Superior temporal gyrus (tissue), 1 donor: ENCODE results near the gene AFAP1L2.
"Not testable (repeated sequence)": the region's sequence is repeated elsewhere in the genome, so short reads cannot be mapped to it uniquely, and the experiment has no call there.

ENCODE experiments used
- DNase-seq: peaks from one replicate; pipeline ENCODE4 v3.0.0-alpha.2; 2016; ENCODE audit errors: extremely low spot score

Gene AFAP1L2

GRCh38 chr10:114335614-114336013 is 68.7 kb downstream of the AFAP1L2 start:
- no peak for DNase-seq

GRCh38 chr10:114334301-114334700 is 70.0 kb downstream of the AFAP1L2 start:
- DNase-seq: no peak

GRCh38 chr10:114333441-114333840 is 70.9 kb downstream of the AFAP1L2 start:
- not testable (repeated sequence) for DNase-seq

GRCh38 chr10:114332301-114333192 is 71.8 kb downstream of the AFAP1L2 start:
- no peak for DNase-seq

- DNase-seq: no peak
Observed at GRCh38 chr10:114329634-114330365, 74.5 kb downstream of the AFAP1L2 start.

- no peak for DNase-seq
Observed at GRCh38 chr10:114328874-114329273, 75.4 kb downstream of the AFAP1L2 start.

GRCh38 chr10:114328441-114328812 is 75.9 kb downstream of the AFAP1L2 start:
- DNase-seq: no peak

GRCh38 chr10:114327537-114328440 is 76.5 kb downstream of the AFAP1L2 start:
- DNase-seq: no peak

GRCh38 chr10:114326795-114327194 is 77.5 kb downstream of the AFAP1L2 start:
- DNase-seq: no peak

- DNase-seq: no peak
Observed at GRCh38 chr10:114323023-114323422, 81.3 kb downstream of the AFAP1L2 start.

GRCh38 chr10:114322344-114322743 is 82.0 kb downstream of the AFAP1L2 start:
- no peak for DNase-seq

GRCh38 chr10:114320249-114321116 is 83.8 kb downstream of the AFAP1L2 start:
- no peak for DNase-seq

- DNase-seq: no peak
Observed at GRCh38 chr10:114319406-114320248, 84.7 kb downstream of the AFAP1L2 start.

- no peak for DNase-seq
Observed at GRCh38 chr10:114316744-114317143, 87.6 kb downstream of the AFAP1L2 start.

GRCh38 chr10:114315566-114316420 is 88.5 kb downstream of the AFAP1L2 start:
- DNase-seq: no peak

GRCh38 chr10:114313866-114314265 is 90.4 kb downstream of the AFAP1L2 start:
- no peak for DNase-seq

GRCh38 chr10:114313139-114313538 is 91.2 kb downstream of the AFAP1L2 start:
- DNase-seq: no peak

- DNase-seq: no peak
Observed at GRCh38 chr10:114311496-114312209, 92.6 kb downstream of the AFAP1L2 start.
